ENCODE results near the gene CLEC16A.
"Not testable (repeated sequence)": the region's sequence is repeated elsewhere in the genome, so short reads cannot be mapped to it uniquely, and the experiment has no call there.

Gene CLEC16A

GRCh38 chr16:10922328-10923145 is 21.8 kb upstream of the CLEC16A start:
- Histone ChIP-seq H3K4me2 (ENCODE audit: low read length) (no peak overlapping the region), H3K27ac (ENCODE audit: low read depth, low read length) (no peak overlapping the region)

GRCh38 chr16:10923146-10923649 is 21.2 kb upstream of the CLEC16A start:
- Histone ChIP-seq H3K27ac (ENCODE audit: low read depth, low read length) (no peak overlapping the region), H3F3A (ENCODE audit: control insufficient read depth, insufficient read depth) (0 out of 2 replicates have a peak, but pooled peaks cover 2% of the 10 kb centered on the region), H3K4me1 (ENCODE audit: control insufficient read depth, low read length) (peaks cover 6% of the 10 kb centered on the region), H3K79me2 (ENCODE audit: control insufficient read depth, low read length) (no peaks in the 10 kb centered on the region), H3K36me3 (ENCODE audit: control insufficient read depth, low read length) (peaks cover 52% of the 10 kb centered on the region), H3K4me3 (ENCODE audit: low read length) (no peak overlapping the region), H4K20me1 (ENCODE audit: control insufficient read depth, insufficient read depth, low read depth, low read length) (no peaks in the 10 kb centered on the region), H3K9me2 (replicated peaks; ENCODE audit: control insufficient read depth, low read length) (no peaks in the 10 kb centered on the region), H3K27me3 (ENCODE audit: control insufficient read depth, low read length) (no peaks in the 10 kb centered on the region), H3K4me2 (ENCODE audit: low read length) (no peak overlapping the region), H3K9me3 (ENCODE audit: control insufficient read depth, insufficient read depth, low read length) (no peaks in the 10 kb centered on the region)
- TF ChIP-seq CTCF (IDR thresholded peaks at IDR 0.05; ENCODE audit: low read depth, low read length, poor library complexity, severe bottlenecking): no peak
- no peak for TF ChIP-seq EZH2phosphoT487 (IDR thresholded peaks at IDR 0.05; ENCODE audit: borderline replicate concordance, low read length)

More at GRCh38 chr16:10922328-10923145, 21.8 kb upstream of the CLEC16A start:
- Histone ChIP-seq H4K20me1 (ENCODE audit: control insufficient read depth, insufficient read depth, low read depth, low read length) (no peaks in the 10 kb centered on the region), H3K9me3 (ENCODE audit: control insufficient read depth, insufficient read depth, low read length) (no peaks in the 10 kb centered on the region), H3K4me3 (ENCODE audit: low read length) (no peak overlapping the region), H3K36me3 (ENCODE audit: control insufficient read depth, low read length) (peaks cover 58% of the 10 kb centered on the region), H3K79me2 (ENCODE audit: control insufficient read depth, low read length) (no peaks in the 10 kb centered on the region), H3K4me1 (ENCODE audit: control insufficient read depth, low read length) (peaks cover 7% of the 10 kb centered on the region), H3K27me3 (ENCODE audit: control insufficient read depth, low read length) (no peaks in the 10 kb centered on the region), H3K9me2 (replicated peaks; ENCODE audit: control insufficient read depth, low read length) (no peaks in the 10 kb centered on the region), H3F3A (ENCODE audit: control insufficient read depth, insufficient read depth) (0 out of 2 replicates have a peak, but pooled peaks cover 2% of the 10 kb centered on the region)
- no peak for TF ChIP-seq CTCF (IDR thresholded peaks at IDR 0.05; ENCODE audit: low read depth, low read length, poor library complexity, severe bottlenecking)
- TF ChIP-seq EZH2phosphoT487 (IDR thresholded peaks at IDR 0.05; ENCODE audit: borderline replicate concordance, low read length): no peak

- no peaks in the 10 kb centered on the region for H4K20me1 ChIP-seq (ENCODE audit: control insufficient read depth, insufficient read depth, low read depth, low read length)
These were observed 20.6 kb upstream of the CLEC16A start for GRCh38 chr16:10923650-10924214.

GRCh38 chr16:10925285-10925684 is 19.1 kb upstream of the CLEC16A start:
- H4K20me1 ChIP-seq (ENCODE audit: control insufficient read depth, insufficient read depth, low read depth, low read length); H3K9me2 ChIP-seq (replicated peaks; ENCODE audit: control insufficient read depth, low read length); H3K4me2 ChIP-seq (ENCODE audit: low read length); H3K27me3 ChIP-seq (ENCODE audit: control insufficient read depth, low read length); H3K9me3 ChIP-seq (ENCODE audit: control insufficient read depth, insufficient read depth, low read length); H3K4me3 ChIP-seq (ENCODE audit: low read length); H3K4me1 ChIP-seq (ENCODE audit: control insufficient read depth, low read length); H3K27ac ChIP-seq (ENCODE audit: low read depth, low read length); H3K79me2 ChIP-seq (ENCODE audit: control insufficient read depth, low read length); H3F3A ChIP-seq (ENCODE audit: control insufficient read depth, insufficient read depth): not testable (repeated sequence)
- peaks cover 38% of the 10 kb centered on the region for H3K36me3 ChIP-seq (ENCODE audit: control insufficient read depth, low read length)

More at GRCh38 chr16:10923650-10924214, 20.6 kb upstream of the CLEC16A start:
- H3K27me3 ChIP-seq (ENCODE audit: control insufficient read depth, low read length): no peaks in the 10 kb centered on the region
- H3K4me3 ChIP-seq (ENCODE audit: low read length): no peak overlapping the region
- no peak overlapping the region for H3K4me2 ChIP-seq (ENCODE audit: low read length)
- H3K9me3 ChIP-seq (ENCODE audit: control insufficient read depth, insufficient read depth, low read length): no peaks in the 10 kb centered on the region
- H3K36me3 ChIP-seq (ENCODE audit: control insufficient read depth, low read length): peaks cover 47% of the 10 kb centered on the region
- 0 out of 2 replicates have a peak, but pooled peaks cover 2% of the 10 kb centered on the region for H3F3A ChIP-seq (ENCODE audit: control insufficient read depth, insufficient read depth)
- TF ChIP-seq EZH2phosphoT487 (IDR thresholded peaks at IDR 0.05; ENCODE audit: borderline replicate concordance, low read length) (no peak), CTCF (IDR thresholded peaks at IDR 0.05; ENCODE audit: low read depth, low read length, poor library complexity, severe bottlenecking) (no peak)
- H3K9me2 ChIP-seq (replicated peaks; ENCODE audit: control insufficient read depth, low read length): no peaks in the 10 kb centered on the region
- no peak overlapping the region for H3K27ac ChIP-seq (ENCODE audit: low read depth, low read length)
- H3K4me1 ChIP-seq (ENCODE audit: control insufficient read depth, low read length): peaks cover 1% of the 10 kb centered on the region; the same call in 1 of the 2 replicates
- H3K79me2 ChIP-seq (ENCODE audit: control insufficient read depth, low read length): no peaks in the 10 kb centered on the region
